SK-N-SH treated with all-trans-retinoic acid at 6 μM for 48 hours (cell line): ENCODE measurements around the gene ADPRH.

Experiments
- ATAC-seq: fragments of 200-7000 bp; cut with Tn5 transposase; 3 replicates; pipeline ENCODE4 v1.9.1; 2020; ENCODE audit warnings: mild to moderate bottlenecking, moderate library complexity
- ARNTL ChIP-seq: fragments of 450-650 bp; formaldehyde crosslinking; IDR thresholded peaks from 2 replicates; pipeline ENCODE4 v1.5.0; 2020; ENCODE audit warnings: low read depth, mild to moderate bottlenecking, moderate library complexity, borderline replicate concordance
- BACH2 ChIP-seq: fragments of 250-450 bp; sonication (Bioruptor Pico); IDR thresholded peaks from 2 replicates; pipeline ENCODE4 v1.9.0; 2021; ENCODE audit warnings: mild to moderate bottlenecking, borderline replicate concordance
- CREB5 ChIP-seq: fragments of 250-450 bp; sonication (Bioruptor Pico); IDR thresholded peaks from 2 replicates; pipeline ENCODE4 v1.5.1; 2020; ENCODE audit warnings: low read depth, mild to moderate bottlenecking, moderate library complexity
- CSDC2 ChIP-seq: fragments of 250-450 bp; sonication (Bioruptor Pico); IDR thresholded peaks from 2 replicates; pipeline ENCODE4 v1.5.0; 2020; ENCODE audit warnings: mild to moderate bottlenecking, moderate library complexity
- ISL1 ChIP-seq: fragments of 250-450 bp; sonication (Bioruptor Pico); IDR thresholded peaks from 2 replicates; pipeline ENCODE4 v2.1.2; 2022; ENCODE audit warnings: mild to moderate bottlenecking, moderate library complexity
- OSR1 ChIP-seq: fragments of 250-450 bp; sonication (Bioruptor Pico); IDR thresholded peaks from 2 replicates; pipeline ENCODE4 v1.8.0; 2022; ENCODE audit warnings: moderate library complexity, mild to moderate bottlenecking, inconsistent platforms
- PATZ1 ChIP-seq: fragments of 250-450 bp; sonication (Bioruptor Pico); IDR thresholded peaks from 2 replicates; pipeline ENCODE4 v1.8.0; 2020; ENCODE audit warnings: mild to moderate bottlenecking, moderate library complexity, borderline replicate concordance
- PPARA ChIP-seq: fragments of 250-450 bp; sonication (Bioruptor Pico); IDR thresholded peaks from 2 replicates; pipeline ENCODE4 v1.5.0; 2020; ENCODE audit warnings: mild to moderate bottlenecking, borderline replicate concordance
- RARB ChIP-seq: fragments of 250-450 bp; sonication (Bioruptor Pico); IDR thresholded peaks from 2 replicates; pipeline ENCODE4 v1.8.0; 2021; ENCODE audit warnings: mild to moderate bottlenecking, moderate library complexity
- SNAI2 ChIP-seq: fragments of 250-450 bp; sonication (Bioruptor Pico); IDR thresholded peaks from 2 replicates; pipeline ENCODE4 v1.5.0; 2020; ENCODE audit warnings: mild to moderate bottlenecking, moderate library complexity
- TCF4 ChIP-seq: fragments of 250-450 bp; sonication (Bioruptor Pico); IDR thresholded peaks from 2 replicates; pipeline ENCODE4 v1.8.0; 2021; ENCODE audit warnings: mild to moderate bottlenecking, moderate library complexity, borderline replicate concordance
- TOX ChIP-seq: fragments of 250-450 bp; sonication (Bioruptor Pico); IDR thresholded peaks from 2 replicates; pipeline ENCODE4 v1.8.0; 2021; ENCODE audit warnings: mild to moderate bottlenecking, moderate library complexity, borderline replicate concordance
- TSHZ2 ChIP-seq: fragments of 250-450 bp; sonication (Bioruptor Pico); IDR thresholded peaks from 2 replicates; pipeline ENCODE4 v1.5.0; 2020; ENCODE audit warnings: mild to moderate bottlenecking, moderate library complexity
- ZC3H10 ChIP-seq: fragments of 250-450 bp; sonication (Bioruptor Pico); IDR thresholded peaks from 2 replicates; pipeline ENCODE4 v1.5.1; 2021; ENCODE audit warnings: mild to moderate bottlenecking, moderate library complexity
- ZFP3 ChIP-seq: fragments of 250-450 bp; sonication (Bioruptor Pico); IDR thresholded peaks from 2 replicates; pipeline ENCODE4 v1.5.0; 2020; ENCODE audit warnings: mild to moderate bottlenecking, moderate library complexity
- ZNF565 ChIP-seq: fragments of 450-650 bp; formaldehyde crosslinking; conservative IDR thresholded peaks from 2 replicates; pipeline ENCODE4 v1.5.0; 2020; ENCODE audit warnings: low read depth, mild to moderate bottlenecking, moderate library complexity
- ZNF70 ChIP-seq: fragments of 450-650 bp; formaldehyde crosslinking; IDR thresholded peaks from 2 replicates; pipeline ENCODE4 v1.5.0; 2020; ENCODE audit warnings: mild to moderate bottlenecking, moderate library complexity
- ZNF8 ChIP-seq: fragments of 450-650 bp; formaldehyde crosslinking; IDR thresholded peaks from 2 replicates; pipeline ENCODE4 v1.5.0; 2020; ENCODE audit warnings: mild to moderate bottlenecking, moderate library complexity
- TF ChIP-seq, protein P1 (sequence below): fragments of 250-450 bp; sonication (Bioruptor Pico); IDR thresholded peaks from 2 replicates; pipeline ENCODE4 v1.5.1; 2021; ENCODE audit warnings: mild to moderate bottlenecking, moderate library complexity

ADPRH gene

DNA sequence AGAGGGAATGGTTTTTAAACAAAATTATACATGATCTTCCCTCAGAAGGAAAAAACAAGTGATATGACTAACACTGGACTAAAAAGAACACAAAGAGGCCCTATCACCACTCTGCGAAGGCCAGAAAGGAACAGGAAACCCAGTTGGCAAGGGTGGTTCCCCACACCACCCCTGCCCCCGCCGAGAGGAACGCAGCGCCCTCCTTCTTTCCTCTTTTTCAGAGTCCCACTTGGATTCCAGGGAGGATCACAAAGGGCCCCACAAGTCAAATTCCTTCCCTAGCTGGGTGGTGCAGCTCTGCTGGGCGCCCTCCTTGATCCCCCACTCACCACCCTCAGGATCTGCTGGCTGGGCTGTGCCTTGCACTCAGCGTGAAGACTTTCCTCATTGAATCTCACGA lies 48.2 kb downstream of the ADPRH start (continued):
- TF ChIP-seq, protein P1, sequence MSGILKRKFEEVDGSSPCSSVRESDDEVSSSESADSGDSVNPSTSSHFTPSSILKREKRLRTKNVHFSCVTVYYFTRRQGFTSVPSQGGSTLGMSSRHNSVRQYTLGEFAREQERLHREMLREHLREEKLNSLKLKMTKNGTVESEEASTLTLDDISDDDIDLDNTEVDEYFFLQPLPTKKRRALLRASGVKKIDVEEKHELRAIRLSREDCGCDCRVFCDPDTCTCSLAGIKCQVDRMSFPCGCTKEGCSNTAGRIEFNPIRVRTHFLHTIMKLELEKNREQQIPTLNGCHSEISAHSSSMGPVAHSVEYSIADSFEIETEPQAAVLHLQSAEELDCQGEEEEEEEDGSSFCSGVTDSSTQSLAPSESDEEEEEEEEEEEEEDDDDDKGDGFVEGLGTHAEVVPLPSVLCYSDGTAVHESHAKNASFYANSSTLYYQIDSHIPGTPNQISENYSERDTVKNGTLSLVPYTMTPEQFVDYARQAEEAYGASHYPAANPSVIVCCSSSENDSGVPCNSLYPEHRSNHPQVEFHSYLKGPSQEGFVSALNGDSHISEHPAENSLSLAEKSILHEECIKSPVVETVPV (CRISPR knock-in tag) = no peak
- TF ChIP-seq BACH2 (CRISPR knock-in tag) (no peak), ZNF70 (CRISPR knock-in tag) (no peak), ZFP3 (CRISPR knock-in tag) (no peak), ZNF8 (CRISPR knock-in tag) (no peak), TCF4 (CRISPR knock-in tag) (no peak), CSDC2 (CRISPR knock-in tag) (no peak)

DNA sequence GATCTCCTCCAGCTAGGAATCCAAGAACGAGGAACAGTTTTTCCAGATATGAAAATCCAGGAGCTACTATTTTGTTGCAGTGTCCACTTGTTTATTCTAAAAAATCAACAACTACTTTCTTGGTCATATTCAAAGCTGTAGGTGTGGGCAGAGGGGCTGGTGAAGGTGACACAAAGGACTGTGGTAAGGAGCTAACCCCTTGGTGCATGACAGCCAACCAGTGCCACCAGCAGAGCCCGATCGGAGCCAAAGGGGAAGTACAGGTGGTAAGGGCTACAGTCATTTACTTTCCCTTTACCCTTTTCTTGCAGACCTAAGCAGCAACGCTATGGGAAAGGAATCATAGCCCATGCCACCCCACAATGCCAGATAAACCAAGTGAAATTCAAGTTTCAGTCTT lies 49.1 kb downstream of the ADPRH start:
- no peak for ATAC-seq

GRCh38 chr3:119628816-119629445 lies 49.6 kb downstream of the ADPRH start:
- ATAC-seq = no peak
- no peak for TF ChIP-seq PPARA (CRISPR knock-in tag)
- no peak for TF ChIP-seq ZFP3 (CRISPR knock-in tag)
- TF ChIP-seq RARB (CRISPR knock-in tag) = no peak
- no peak for TF ChIP-seq TSHZ2 (CRISPR knock-in tag)
- no peak for TF ChIP-seq ARNTL (CRISPR knock-in tag)
- TF ChIP-seq TOX = no peak
- TF ChIP-seq, protein P1 (CRISPR knock-in tag) = no peak

More for the DNA sequence above, 49.1 kb downstream of the ADPRH start:
- TF ChIP-seq ZNF565 (CRISPR knock-in tag) (no peak), TSHZ2 (CRISPR knock-in tag) (no peak), ISL1 (CRISPR knock-in tag) (no peak), TCF4 (CRISPR knock-in tag) (no peak), ZC3H10 (CRISPR knock-in tag) (no peak), RARB (CRISPR knock-in tag) (no peak), OSR1 (CRISPR knock-in tag) (no peak), CSDC2 (CRISPR knock-in tag) (no peak), PATZ1 (CRISPR knock-in tag) (no peak), CREB5 (no peak), ARNTL (CRISPR knock-in tag) (no peak), SNAI2 (CRISPR knock-in tag) (no peak), ZNF70 (CRISPR knock-in tag) (no peak), ZFP3 (CRISPR knock-in tag) (no peak), ZNF8 (CRISPR knock-in tag) (no peak), TOX (no peak), BACH2 (CRISPR knock-in tag) (no peak)
